ENCODE data around the gene BCDIN3D.

DNA sequence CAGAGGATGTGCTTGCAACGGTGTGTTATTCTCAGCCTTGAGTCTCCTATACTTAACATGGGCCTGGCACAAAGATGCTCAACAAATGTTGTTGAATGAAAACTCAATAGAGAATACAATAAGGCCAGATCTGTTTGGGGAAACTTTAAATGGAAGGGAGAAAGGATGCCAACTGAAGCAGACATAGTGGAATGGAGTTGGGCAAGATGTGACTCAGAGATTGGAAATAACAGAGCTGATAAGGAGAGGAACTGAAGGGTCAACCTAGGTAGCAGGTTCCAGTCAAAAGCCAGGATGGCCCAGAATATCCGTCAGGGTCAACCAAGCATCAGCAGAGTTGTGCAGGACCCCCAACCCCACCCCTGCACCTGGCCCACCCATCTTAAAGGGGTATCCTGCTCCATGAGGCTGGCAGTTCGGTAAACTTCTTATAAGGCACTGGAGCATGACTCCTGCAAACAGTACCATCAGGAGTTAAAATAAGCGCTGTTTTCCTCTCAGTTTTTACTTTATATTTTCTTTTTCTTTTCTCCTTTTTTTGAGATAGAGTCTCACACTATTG, 1.1 kb upstream of the BCDIN3D start:
- TF ChIP-seq FOXM1 (IDR thresholded peaks at IDR 0.05; ENCODE audit: borderline replicate concordance) (no peak), TARDBP (IDR thresholded peaks at IDR 0.05) (no peak), ELF4 (IDR thresholded peaks at IDR 0.05) (no peak)

Data from HEK293T (cell line).